NCI-H1105 (cell line): ENCODE data around the gene MYH8.

Experiments used
- DNase-seq: peaks from one replicate; lab custom pipeline; 2025; lab: John Stamatoyannopoulos, UW

MYH8 gene

DNA sequence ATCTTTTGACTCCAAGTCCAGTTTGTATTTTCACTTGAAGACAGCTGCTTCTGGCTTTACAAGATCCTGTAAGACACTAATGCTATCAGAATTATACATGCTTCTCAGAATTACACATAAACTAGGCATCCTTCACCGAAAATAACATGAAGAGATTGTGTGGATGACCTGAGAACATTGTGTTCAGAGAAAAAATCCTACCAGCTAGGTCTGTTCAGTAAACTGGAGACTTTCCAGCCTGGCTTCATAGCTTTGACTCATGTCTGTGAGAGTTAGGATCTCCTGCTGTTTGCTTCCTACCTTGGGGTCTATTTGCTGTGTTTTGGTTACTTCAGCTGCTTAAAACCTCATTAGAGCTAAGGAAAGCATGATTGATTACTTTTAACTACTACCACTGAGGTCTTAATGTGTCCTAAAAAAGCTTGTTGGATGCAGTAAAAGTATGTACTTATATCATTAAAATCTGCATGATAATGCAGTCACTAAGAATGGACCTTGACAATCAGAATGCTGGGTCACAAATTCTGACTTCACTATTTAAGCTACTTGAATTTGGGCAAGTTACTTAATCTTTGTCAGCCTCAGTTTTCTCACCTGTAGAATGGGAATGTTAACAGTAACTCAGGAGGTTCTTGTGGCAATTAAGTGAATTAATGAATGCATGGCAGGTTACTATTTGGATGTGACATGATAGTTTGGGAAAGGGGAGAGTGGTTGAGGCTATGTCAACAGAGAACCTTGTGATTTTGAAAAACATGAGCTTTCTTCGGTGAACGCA is 40.9 kb downstream of the MYH8 start:
- DNase-seq, result no peak

DNA sequence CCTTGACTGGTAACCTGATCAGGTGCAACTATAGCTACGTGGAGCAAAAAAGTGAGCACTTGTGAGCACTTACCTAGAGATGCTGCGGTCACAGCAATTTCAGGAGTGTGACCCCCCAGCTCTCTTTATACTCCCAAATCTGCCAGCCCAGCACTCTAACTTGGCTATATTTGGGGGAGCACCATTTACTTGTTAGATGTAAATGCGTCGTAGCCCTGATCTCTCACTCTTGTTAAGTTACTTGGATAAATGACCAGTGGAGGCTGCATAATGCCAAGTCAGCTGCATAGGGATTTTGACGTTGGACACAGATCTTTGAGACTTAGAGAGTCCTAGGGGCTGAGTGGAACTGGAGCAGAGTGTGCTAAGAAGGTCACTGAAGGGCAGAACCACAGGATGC is 48.8 kb downstream of the MYH8 start, which contains the start of gene MYH13:
Gene MYH13 (minus strand): TSS at position 101 of the 400 bp plus-strand sequence. CDS start 8,476 bp downstream, outside the sequence.
- DNase-seq, result no peak

DNA sequence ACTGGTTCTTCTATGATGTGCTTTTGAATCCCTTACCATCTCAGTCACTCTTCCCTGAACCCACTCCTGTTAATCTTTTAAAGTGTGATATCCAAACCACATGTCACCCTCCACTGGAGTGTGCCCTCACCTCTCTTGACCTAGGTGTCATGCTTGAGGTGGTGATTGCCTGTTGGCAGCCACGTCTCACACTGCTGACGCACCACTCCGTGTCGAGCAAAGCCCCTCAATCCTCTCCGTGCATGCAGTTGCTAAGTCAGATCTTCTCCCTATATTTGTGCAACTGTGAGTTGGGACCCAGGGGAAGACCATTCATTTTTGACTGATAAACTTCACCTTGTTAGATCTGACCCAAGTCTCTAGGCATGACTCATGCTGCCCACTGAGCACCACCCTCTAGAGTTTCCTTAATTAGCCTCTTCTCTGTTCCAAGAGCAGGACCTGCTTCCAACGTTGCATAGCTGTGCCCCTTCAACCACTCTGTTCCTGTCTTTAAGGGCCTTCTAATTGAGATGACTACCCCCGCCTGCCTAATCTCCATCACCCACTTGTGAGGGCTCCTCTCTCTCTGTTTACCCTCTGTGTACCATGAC is 51.6 kb downstream of the MYH8 start:
- no peak for DNase-seq

DNA sequence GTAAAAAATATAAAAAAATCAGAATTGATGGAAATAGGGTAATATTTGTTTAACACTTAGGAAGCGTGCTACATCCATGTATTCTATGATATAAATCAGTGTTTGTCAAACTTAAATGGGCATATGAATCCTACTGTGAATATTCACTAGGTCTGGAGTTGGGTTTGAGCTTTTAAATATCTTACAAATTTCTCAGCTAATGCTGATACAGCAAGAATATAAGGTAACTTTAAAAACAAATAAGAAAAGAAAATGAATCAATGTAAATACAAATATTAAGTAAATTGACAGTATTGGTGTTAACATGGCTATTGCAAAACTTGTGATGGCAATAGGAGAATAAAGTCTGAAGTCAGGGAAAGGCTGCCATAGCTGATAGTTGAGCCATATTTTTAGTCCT is 52.5 kb downstream of the MYH8 start:
- DNase-seq, result no peak

DNA sequence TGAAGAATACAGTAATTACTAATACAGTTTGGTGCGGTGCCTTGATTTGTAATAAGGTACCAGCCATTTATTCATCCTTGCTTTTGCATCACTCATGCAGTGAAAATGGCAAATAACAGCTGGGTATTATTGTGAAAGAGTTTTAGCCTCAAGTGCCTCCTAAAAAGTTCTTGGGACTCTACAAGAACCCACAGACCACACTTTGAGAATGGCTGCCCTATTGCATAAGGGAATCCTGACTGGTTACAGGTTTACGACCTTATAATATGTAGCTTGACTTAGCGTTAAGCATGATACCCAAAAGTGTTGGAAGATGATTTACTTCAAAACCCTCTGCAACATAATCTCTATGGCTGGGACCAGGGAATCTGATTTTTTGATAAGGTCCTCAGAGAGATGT is 53.2 kb downstream of the MYH8 start:
- DNase-seq, result no peak

DNA sequence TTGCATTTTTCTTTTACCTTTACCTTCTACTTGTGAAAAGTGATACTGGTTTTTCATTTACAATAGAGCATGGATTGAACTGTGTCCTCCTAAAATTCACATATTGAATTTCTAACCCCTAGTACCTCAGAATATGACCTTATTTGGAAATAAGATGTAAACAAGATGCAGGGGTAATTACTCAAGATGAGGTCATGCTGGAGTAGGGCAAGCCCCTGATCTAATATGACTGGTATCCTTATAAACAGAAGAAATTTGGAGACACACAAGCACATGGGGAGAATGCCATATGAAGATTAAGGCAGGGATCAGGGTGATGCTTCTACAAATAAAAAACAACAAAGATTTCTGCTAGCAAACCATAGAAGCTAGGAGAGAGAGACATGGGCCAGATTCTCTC is 61.2 kb downstream of the MYH8 start:
- DNase-seq, result no peak

DNA sequence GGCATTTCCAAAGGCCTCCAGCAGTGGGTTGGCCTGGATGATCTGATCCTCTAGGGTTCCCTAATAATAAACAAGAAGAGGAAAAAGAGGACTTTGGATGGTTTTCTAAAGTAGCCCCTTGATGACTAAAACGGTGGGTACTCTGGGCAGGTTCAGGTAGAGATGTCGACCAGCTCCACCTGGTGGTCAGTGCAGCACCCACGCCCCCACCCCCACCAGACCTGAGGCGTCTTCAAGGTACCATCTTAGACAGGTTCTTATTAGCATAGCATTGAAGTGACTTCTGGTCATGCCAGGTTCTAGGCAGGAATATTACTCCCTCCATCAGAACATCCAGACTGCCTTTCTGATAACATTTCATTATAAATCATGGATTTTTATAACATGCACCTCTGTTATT is 64.0 kb downstream of the MYH8 start:
- DNase-seq, result no peak

DNA sequence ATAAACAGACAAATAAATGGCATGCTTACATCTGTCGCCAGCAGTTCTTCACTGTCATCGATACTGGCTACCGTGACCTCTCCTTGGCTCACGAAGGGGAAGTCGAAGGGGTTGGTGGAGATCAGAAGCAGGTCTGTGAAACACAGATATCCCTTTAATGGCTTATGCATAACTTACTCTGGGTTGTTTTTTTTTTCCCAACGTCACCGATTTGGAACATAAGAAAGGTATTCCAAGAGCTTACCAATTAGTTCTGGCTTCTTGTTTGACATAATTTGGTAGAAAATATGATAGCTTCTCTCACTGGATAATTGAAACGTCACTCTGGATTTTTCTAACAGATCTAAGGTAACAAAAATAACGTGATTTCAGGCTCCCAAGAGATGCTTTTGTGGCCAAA is 67.1 kb downstream of the MYH8 start:
- no peak for DNase-seq

DNA sequence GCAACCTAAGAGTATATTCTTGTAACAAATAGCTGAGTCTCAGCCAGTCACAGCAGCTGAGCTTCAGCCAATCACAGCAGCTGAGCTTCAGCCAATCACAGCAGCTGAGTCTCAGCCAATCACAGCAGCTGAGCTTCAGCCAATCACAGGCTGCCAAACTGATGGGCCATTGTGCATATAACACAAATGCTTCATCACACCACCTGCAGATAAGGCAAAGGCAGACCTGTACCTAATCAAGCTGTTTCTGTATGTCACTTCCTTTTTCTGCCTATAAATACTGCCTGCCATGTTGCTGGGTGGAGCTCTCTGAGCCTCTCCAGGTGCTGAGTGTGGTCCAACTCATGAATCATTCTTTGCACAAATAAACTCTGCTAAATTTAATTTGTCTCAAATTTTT is 68.9 kb downstream of the MYH8 start:
- no peak for DNase-seq

DNA sequence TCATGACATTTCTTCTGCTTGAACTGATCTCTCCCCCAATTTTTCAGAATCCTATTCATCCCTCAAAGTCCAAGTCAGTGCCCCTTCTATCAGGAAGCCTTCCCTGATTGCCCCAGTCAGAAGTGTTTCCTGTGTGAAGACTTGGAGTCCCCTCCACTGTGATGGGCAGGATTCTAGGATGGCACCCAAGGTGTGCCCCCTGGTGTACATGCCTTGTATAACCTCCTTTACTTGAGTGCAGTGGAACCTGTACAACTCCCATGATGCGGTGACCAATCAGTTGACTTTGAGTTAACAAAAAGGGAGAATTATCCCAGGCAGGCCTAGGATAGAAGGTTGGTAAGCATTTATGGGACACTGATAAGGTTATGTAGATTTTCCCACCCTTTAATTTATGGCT is 72.3 kb downstream of the MYH8 start:
- no peak for DNase-seq

DNA sequence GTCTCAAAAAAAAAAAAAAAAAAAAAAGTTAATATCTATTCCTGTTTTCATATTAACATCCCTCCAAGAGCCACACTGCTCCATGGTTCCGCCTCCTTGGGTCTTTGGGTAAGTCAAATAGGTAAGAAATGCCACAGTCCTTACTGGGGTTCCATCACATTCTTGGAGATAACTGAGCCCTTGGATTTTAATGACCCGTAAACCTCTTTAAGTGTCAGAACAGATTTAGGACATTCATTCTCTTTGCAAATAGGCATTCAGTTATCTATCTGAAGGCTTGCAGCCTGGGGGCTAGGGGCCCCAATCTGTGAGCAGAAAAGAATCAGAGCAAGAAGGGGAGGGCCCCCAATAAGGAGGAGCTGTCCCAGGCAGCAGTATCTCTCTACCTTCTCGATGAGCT is 76.9 kb downstream of the MYH8 start:
- DNase-seq, result no peak
